ENCODE measurements around the gene DDX53.

DDX53 gene

GRCh38 chrX:22999696-23000223 is at the start of gene DDX53:
Gene DDX53 (plus strand): TSS chrX:22999960. CDS start chrX:23000058, 98 bp downstream.
- no peak for DNase-seq (ENCODE audit: low spot score)
- no peak for TF ChIP-seq CTCF (IDR thresholded peaks at IDR 0.05; ENCODE audit: extremely low read depth, insufficient read depth, missing control alignments)
- in situ Hi-C loops (cut with MboI; ENCODE audit: low pct_unique_long_range_greater_than_20kb, low sequenced_read_pairs, unreplicated experiment): no loop called here

- no peak for TF ChIP-seq CTCF (IDR thresholded peaks at IDR 0.05; ENCODE audit: extremely low read depth, insufficient read depth, missing control alignments)
- DNase-seq (ENCODE audit: low spot score): no peak
Observed at GRCh38 chrX:22950269-22951266, 49.2 kb upstream of the DDX53 start.

GRCh38 chrX:22952010-22952409 is 47.8 kb upstream of the DDX53 start:
- no peak for TF ChIP-seq CTCF (IDR thresholded peaks at IDR 0.05; ENCODE audit: extremely low read depth, insufficient read depth, missing control alignments)
- in situ Hi-C loops (cut with MboI; ENCODE audit: low pct_unique_long_range_greater_than_20kb, low sequenced_read_pairs, unreplicated experiment): no loop called here
- DNase-seq (ENCODE audit: low spot score): no peak

More at GRCh38 chrX:22950269-22951266, 49.2 kb upstream of the DDX53 start:
- in situ Hi-C loops (cut with MboI; ENCODE audit: low pct_unique_long_range_greater_than_20kb, low sequenced_read_pairs, unreplicated experiment): no loop called here

- in situ Hi-C loops (cut with MboI; ENCODE audit: low pct_unique_long_range_greater_than_20kb, low sequenced_read_pairs, unreplicated experiment): no loop called here
- DNase-seq (ENCODE audit: low spot score): no peak
- TF ChIP-seq CTCF (IDR thresholded peaks at IDR 0.05; ENCODE audit: extremely low read depth, insufficient read depth, missing control alignments): no peak
Observed at GRCh38 chrX:22958250-22958649, 41.5 kb upstream of the DDX53 start.

- in situ Hi-C loops (cut with MboI; ENCODE audit: low pct_unique_long_range_greater_than_20kb, low sequenced_read_pairs, unreplicated experiment): no loop called here
- no peak for DNase-seq (ENCODE audit: low spot score)
- no peak for TF ChIP-seq CTCF (IDR thresholded peaks at IDR 0.05; ENCODE audit: extremely low read depth, insufficient read depth, missing control alignments)
Observed at GRCh38 chrX:22959204-22959920, 40.4 kb upstream of the DDX53 start.

- no peak for DNase-seq (ENCODE audit: low spot score)
- in situ Hi-C loops (cut with MboI; ENCODE audit: low pct_unique_long_range_greater_than_20kb, low sequenced_read_pairs, unreplicated experiment): no loop called here
- no peak for TF ChIP-seq CTCF (IDR thresholded peaks at IDR 0.05; ENCODE audit: extremely low read depth, insufficient read depth, missing control alignments)
Observed at GRCh38 chrX:22963196-22963595, 36.6 kb upstream of the DDX53 start.

Measured in GM13977 (cell line).